Mononuclear cell (primary cell): ENCODE data around the gene RPL7A. TPM values are rescaled to one million over a fixed set of nuclear protein-coding genes. Genes with fewer than 3 reads are reported as not detected.

ENCODE experiments used
- H3K27me3 ChIP-seq: 2 replicates; pipeline ENCODE4 v1.6.0; 2011; ENCODE audit warnings: low read length, control low read depth; ENCODE audit not compliant: insufficient read depth
- H3K4me1 ChIP-seq: 2 replicates; pipeline ENCODE4 v1.5.1; 2011; ENCODE audit warnings: mild to moderate bottlenecking, low read length, control low read depth; ENCODE audit not compliant: insufficient read depth
- H3K4me3 ChIP-seq: 2 replicates; pipeline ENCODE4 v1.5.1; 2011; ENCODE audit warnings: mild to moderate bottlenecking, low read length, moderate library complexity
- H3K9me3 ChIP-seq: 2 replicates; pipeline ENCODE4 v1.5.1; 2011; ENCODE audit warnings: low read depth, mild to moderate bottlenecking, control low read depth, low read length
- total RNA-seq: library from RNA; depleted of rRNA; stranded (reverse); fragments of >200 nt; gene quantifications from one replicate; pipeline ENCODE4 v1.2.3, GENCODE V29; 2012

The RPL7A gene
- total RNA-seq, 1 donor, result 2,463 TPM

DNA sequence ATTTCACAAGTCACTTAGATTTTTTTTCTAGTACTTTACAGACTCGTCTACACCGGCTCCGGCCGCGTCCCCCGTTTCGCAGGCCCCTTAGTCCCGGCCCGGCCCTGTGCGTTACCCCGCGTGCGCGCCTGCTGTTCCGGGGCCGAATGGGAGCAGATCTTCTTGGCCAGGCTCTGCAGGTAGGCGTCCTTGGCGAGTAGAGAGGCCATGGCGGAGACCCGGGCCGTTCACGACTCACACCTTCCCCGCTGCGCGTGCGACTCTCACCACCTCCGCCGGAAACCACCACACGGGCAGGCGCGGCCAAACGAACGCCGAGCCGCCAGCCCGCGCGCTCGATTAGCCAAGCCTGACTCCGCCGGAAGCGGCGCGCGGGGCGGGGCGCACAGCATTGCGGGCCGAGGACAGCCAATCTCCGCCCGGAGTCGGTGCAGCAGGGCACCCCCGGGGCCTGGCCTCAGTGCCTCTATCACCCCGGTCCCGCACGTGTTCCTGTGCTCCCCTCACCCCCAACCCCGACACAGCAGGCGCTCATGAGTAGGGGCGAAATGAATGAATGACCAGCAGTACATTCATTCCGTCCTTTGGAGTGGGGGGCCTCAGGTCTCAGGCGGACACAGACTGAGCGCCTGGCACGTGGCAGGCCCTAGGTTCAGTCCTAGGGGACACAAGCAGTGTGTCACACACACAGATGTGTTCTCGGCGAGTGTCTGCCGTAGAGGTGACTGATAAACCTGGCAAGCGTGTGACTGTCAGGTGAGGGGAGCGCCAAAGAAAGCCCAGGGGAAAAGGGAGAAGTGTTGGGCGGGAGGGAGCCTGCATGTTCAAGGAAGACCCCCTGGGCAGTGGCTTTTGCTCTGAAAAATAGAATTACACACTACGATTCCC is 11.8 kb upstream of the RPL7A start, which contains the start of gene SURF6:
Gene SURF6 (minus strand): TSS at position 265 of the 888 bp plus-strand sequence. CDS start 56 bp downstream, at position 209.
- Histone ChIP-seq H3K27me3 (no peaks in the 10 kb centered on the region), H3K9me3 (no peaks in the 10 kb centered on the region), H3K4me3 (peak within 1 kb of the TSS; percentile 76), H3K4me1 (peaks cover 54% of the 10 kb centered on the region)

- no peak overlapping the region for H3K4me3 ChIP-seq
- H3K27me3 ChIP-seq, result no peaks in the 10 kb centered on the region
- H3K9me3 ChIP-seq, result no peaks in the 10 kb centered on the region
- H3K4me1 ChIP-seq, result peaks cover 65% of the 10 kb centered on the region
Measured at GRCh38 chr9:133339641-133340040, 8.4 kb upstream of the RPL7A start.

- no peaks in the 10 kb centered on the region for H3K27me3 ChIP-seq
- no peaks in the 10 kb centered on the region for H3K9me3 ChIP-seq
- H3K4me3 ChIP-seq, result no peak overlapping the region
- peaks cover 59% of the 10 kb centered on the region for H3K4me1 ChIP-seq
Measured at GRCh38 chr9:133340256-133340655, 7.8 kb upstream of the RPL7A start.

DNA sequence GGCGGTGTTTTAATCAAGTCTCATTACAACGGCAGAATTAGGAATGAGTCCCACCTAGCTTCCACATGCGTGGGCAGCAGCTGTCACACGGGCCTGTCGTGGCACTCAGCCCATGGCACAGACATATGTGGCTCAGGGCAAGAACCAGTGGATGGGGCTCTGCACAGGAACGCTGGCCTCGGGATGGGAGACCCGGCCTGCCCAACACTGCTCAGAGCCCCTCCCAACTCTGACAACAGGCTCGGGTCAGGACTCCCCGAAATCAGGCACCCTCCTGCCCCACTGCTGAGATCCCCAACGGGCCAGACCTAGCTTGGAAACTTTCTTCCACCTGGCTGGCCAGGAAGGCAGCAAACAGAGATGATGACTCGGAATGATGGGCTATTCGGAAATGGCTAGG is 7.1 kb upstream of the RPL7A start:
- Histone ChIP-seq H3K4me1 (peaks cover 56% of the 10 kb centered on the region), H3K4me3 (peak overlapping the region; percentile 0), H3K27me3 (no peaks in the 10 kb centered on the region), H3K9me3 (no peaks in the 10 kb centered on the region)

DNA sequence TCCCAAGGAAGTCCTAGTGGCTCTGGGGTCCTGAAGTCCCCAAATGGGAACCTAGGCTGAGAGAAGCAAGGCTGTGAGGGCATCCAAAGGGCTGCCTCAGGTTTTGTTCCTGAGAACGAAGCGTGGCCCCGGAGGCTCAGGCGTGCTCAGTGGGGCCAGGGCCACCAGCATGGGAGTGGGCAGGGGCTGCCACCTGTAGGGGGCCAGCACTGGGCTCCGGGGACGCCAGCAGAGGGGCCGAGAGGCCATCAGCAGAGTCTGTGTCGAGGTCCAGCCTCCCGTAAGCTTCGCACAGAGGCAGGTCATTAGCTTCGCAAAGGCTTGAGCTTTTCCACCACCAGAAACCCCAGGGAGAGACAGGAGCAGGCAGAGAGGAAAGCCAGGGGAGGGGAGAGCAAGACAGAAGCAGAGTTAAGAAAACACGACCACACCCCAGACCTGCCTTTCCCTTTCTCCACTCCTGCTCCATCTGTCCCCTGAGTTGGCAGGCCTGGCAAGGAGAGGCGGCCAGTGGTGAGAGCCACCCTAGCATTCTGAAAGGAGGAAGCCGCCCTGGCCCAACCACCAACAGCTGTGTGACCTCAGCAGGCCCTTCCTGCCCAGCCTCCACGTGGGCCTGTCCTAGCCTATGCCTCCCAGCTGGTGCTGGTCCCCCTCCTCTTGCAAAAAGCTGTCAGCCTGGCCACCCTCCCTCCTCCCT is 6.5 kb upstream of the RPL7A start:
- Histone ChIP-seq H3K27me3 (no peaks in the 10 kb centered on the region), H3K4me1 (peaks cover 58% of the 10 kb centered on the region), H3K4me3 (peak overlapping the region; percentile 0), H3K9me3 (no peaks in the 10 kb centered on the region)

DNA sequence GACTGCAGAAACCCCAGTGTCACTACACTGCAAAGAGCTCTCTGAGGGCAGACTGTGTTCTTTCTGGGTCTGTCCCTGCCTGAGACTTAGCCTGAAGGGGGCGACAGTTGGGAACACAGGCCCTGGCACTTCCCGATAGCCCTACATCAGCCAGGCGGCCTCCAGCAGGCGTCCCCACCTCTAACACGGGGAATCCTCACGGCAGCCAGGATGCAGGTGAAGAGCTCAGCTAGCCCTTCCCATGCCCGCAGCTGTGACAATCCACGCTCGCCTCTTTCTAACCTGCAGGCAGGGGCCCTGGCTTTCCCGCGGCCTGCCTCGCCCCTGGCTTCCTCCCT is 6.0 kb upstream of the RPL7A start:
- no peaks in the 10 kb centered on the region for H3K27me3 ChIP-seq
- no peaks in the 10 kb centered on the region for H3K9me3 ChIP-seq
- peaks cover 58% of the 10 kb centered on the region for H3K4me1 ChIP-seq
- H3K4me3 ChIP-seq, result no peak overlapping the region

- H3K4me1 ChIP-seq, result peaks cover 61% of the 10 kb centered on the region
Measured at GRCh38 chr9:133342570-133342969, 5.4 kb upstream of the RPL7A start.

DNA sequence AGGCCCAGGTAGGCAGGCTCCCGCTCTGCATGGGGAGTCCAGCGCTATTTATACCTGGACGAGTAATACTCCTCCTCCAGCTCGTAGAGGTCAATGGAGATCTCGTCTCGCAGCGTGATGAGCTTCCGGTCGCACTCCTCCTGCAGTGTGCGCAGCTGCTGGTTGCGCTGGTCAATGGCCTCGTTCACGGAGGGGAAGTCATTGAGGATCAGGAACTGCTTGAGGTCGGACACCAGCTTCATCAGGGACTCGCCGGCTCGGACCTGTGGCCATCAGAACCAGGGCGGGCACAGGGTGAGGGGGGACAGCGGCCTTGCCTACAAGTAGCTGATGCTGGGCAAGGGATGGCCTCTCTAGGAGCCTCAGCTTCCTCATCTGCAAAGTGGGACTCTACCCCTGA is 3.9 kb upstream of the RPL7A start:
- H3K9me3 ChIP-seq, result no peaks in the 10 kb centered on the region
- H3K27me3 ChIP-seq, result no peaks in the 10 kb centered on the region
- peaks cover 60% of the 10 kb centered on the region for H3K4me1 ChIP-seq
- H3K4me3 ChIP-seq, result no peak overlapping the region

More at GRCh38 chr9:133342570-133342969, 5.4 kb upstream of the RPL7A start:
- Histone ChIP-seq H3K9me3 (no peaks in the 10 kb centered on the region), H3K4me3 (no peak overlapping the region), H3K27me3 (no peaks in the 10 kb centered on the region)

- Histone ChIP-seq H3K27me3 (no peaks in the 10 kb centered on the region), H3K4me1 (peaks cover 56% of the 10 kb centered on the region)
Measured at GRCh38 chr9:133344979-133345378, 3.0 kb upstream of the RPL7A start.

DNA sequence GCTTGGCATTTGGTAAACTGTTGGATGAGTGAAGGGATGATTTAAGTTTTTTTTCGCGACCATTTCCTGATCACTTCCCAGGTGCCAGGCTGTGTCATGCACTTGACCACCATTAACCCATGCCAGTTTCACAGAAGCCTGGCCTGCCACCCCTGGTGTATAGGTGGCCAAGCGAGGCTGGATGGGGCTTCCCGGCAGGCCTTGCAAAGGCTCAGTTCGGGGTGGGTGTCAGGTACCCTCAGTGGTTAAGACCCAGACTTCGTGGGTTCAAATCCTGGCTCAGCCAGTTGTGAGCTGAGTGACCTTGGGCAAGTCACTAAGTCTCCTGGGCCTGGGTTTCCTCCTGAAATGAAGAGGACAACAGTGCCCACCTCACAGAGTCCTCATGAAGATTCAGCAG is 2.4 kb upstream of the RPL7A start:
- Histone ChIP-seq H3K9me3 (no peaks in the 10 kb centered on the region), H3K27me3 (no peaks in the 10 kb centered on the region), H3K4me1 (peaks cover 50% of the 10 kb centered on the region), H3K4me3 (no peak overlapping the region)

More at GRCh38 chr9:133344979-133345378, 3.0 kb upstream of the RPL7A start:
- Histone ChIP-seq H3K4me3 (no peak overlapping the region), H3K9me3 (no peaks in the 10 kb centered on the region)

DNA sequence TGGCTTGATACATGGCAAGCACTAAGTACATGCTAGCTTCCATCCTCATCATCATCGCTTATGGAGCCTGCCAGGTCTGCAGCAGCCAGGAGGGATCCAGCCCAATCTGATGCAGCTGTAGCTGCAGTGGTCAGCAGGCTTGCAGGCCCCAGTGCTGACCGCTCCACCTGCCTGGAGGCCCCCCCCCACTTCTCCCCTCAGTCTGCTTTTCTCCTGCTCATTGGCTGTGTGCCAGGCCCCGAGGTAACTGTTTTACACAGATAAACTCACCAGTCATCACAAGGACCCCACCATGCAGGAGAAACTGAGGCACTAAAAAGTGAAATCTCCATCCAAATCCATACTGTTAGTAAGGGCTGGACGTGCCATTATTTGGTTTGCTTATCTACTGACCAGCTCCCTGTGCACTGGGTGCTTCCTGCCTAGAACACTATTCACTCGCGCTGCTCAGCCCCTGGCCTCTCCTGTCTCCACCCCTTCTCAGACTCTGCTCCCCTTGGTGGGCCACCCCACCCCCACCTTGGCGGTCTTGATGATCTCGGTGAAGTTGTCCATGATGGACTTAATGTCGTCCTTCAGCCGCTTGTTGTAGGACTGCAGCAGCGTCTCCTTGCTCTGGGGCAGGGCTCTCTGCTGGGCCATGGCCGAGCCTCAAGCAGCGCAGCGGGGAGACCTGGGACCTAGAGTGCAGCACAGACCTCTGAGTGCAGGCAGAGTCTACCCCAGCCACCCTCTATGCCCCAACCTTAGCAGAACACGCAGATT is 1.8 kb upstream of the RPL7A start:
- Histone ChIP-seq H3K4me1 (peaks cover 43% of the 10 kb centered on the region), H3K4me3 (no peak overlapping the region), H3K9me3 (no peaks in the 10 kb centered on the region), H3K27me3 (no peaks in the 10 kb centered on the region)

DNA sequence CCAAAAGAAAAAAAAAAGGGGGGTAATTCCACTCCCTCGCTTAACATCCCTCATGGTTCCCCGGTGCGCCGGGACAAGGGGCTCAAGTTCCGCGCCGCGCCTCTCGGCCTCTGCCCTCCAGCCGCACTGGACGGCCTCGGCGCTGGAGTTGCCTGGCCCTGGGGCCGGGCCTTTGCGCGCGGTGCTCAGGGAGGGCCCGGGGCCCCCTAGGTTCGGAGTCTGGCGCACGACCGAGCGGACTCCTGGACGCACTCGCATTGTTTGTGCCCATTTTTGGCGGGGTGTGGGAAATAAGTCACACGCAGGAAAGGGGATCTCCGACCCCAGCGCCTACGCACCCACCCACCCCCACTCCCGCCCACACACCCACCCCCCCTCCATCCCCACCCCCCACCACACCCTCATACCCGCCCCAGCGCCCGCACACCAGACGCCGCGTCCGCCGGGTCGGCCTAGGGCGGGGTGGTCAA is 468 bp upstream of the RPL7A start:
- no peaks in the 10 kb centered on the region for H3K27me3 ChIP-seq
- no peaks in the 10 kb centered on the region for H3K9me3 ChIP-seq
- H3K4me3 ChIP-seq, result peak overlapping the region; percentile 99
- peaks cover 30% of the 10 kb centered on the region for H3K4me1 ChIP-seq

- H3K4me1 ChIP-seq, result peaks cover 27% of the 10 kb centered on the region
- H3K27me3 ChIP-seq, result no peaks in the 10 kb centered on the region
- H3K4me3 ChIP-seq, result peak overlapping the region; percentile 99
- H3K9me3 ChIP-seq, result no peaks in the 10 kb centered on the region
Measured at GRCh38 chr9:133348718-133349573, 928 bp downstream of the RPL7A start.

DNA sequence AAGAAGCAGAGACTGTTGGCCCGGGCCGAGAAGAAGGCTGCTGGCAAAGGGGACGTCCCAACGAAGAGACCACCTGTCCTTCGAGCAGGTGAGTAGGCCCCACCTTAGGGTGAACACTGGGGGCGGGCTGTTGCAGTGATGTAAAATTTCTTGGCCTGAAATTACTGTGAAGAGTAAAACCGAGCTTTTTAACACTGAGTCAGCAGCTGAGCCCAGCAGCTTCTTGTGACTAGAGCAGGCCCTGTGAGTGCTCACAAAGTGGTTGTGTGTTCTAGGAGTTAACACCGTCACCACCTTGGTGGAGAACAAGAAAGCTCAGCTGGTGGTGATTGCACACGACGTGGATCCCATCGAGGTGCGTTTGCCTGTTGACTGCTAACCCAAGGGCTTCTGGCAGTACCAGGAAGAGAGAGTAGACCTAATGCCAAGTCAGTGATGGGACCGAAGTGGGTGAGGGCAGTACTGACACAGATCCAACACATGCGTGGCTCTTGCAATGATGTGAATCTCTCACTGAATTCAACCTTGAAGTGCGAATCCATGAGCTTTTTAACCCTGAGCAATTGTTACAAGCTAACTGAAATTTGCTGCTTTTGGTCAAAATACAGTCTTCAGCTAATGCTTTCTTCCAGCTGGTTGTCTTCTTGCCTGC is 2.1 kb downstream of the RPL7A start:
- no peak overlapping the region for H3K4me3 ChIP-seq

More for the DNA sequence above, 2.1 kb downstream of the RPL7A start:
- peaks cover 32% of the 10 kb centered on the region for H3K4me1 ChIP-seq
- H3K9me3 ChIP-seq, result no peaks in the 10 kb centered on the region
- no peaks in the 10 kb centered on the region for H3K27me3 ChIP-seq
